HG03159 (cell line): Measurements from ENCODE around the gene IFI16.
"Not testable (repeated sequence)": the region's sequence is repeated elsewhere in the genome, so short reads cannot be mapped to it uniquely, and the experiment has no call there.

Source experiments
- ATAC-seq: cut with Tn5 transposase; IDR thresholded peaks from one replicate; pipeline ENCODE4 v1.9.1; 2021; ENCODE audit warnings: mild to moderate bottlenecking, moderate library complexity; ENCODE audit not compliant: unreplicated experiment

IFI16 gene

GRCh38 chr1:159090286-159091179 is 80.8 kb downstream of the IFI16 start:
- ATAC-seq = no peak

DNA sequence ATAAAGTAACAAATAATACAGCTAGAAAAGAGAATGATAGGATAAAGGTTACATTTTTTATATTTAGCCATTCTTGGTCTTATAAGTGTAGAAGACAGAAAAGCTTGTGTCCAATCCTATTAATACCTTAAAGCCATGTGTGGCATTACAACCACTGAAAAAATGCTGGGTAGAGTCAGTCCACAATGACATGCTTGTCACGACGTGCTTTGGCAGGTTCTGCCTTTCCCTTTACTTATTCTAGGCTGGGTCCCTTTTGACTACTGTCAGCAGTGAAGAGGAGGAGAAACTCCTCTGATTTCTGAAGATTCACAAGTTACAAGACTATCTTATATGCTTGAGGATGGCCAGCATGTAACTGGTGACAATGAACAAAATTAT is 81.5 kb downstream of the IFI16 start:
- ATAC-seq = no peak

DNA sequence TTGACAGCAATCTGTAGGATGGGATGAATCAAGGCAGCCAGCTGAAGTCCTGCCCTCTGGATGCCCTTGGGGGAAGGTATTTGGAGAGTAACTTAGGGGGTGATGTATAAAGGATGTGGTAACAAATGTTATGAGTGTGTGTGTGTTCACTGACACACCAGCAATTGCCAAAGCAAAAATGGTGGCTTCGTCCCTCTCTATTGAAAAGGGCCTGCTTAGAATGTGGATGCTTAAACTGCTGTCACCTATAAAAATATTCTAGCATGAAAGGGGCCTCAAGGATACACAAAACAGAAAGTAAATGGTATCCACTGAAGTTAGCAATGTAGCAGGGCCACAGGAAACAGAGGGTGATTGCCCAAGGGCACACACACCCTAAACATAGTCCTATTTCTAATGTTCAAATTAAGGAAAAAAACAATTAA is 81.9 kb downstream of the IFI16 start:
- ATAC-seq = no peak

GRCh38 chr1:159092036-159092760 is 82.5 kb downstream of the IFI16 start:
- no peak for ATAC-seq

GRCh38 chr1:159098596-159098995 is 88.9 kb downstream of the IFI16 start:
- no peak for ATAC-seq

DNA sequence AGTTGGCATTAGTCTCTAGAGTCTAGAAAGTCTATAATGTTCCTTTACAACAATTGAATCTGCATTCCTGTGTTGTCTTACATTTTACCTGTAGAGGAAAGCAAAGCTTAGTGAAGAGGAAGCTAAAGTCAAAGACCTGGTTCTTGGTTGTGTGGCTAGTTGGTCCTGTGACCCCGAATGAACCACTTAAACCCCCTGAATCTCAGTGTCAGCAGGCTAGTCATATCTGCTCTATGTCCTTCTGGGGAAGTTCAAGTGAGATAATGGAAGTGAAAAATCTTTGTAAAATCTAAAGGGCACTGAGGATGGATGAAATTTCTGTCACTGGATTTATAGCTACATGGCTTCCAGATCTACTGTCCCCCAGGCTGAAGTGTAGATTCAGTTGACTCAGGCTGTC is 90.9 kb downstream of the IFI16 start:
- ATAC-seq = no peak

GRCh38 chr1:159103021-159103420 is 93.3 kb downstream of the IFI16 start:
- ATAC-seq = not testable (repeated sequence)
